HL-60/S4 treated with retinoic acid at 250 ng/mL for 4 days and 3 days (cell line): ENCODE results near the gene TNNI3K.

ENCODE experiments used
- in situ Hi-C: fragments of 300-500 bp; cut with MboI; formaldehyde crosslinking; loops from 2 replicates; pipeline ENCODE4 v1.7.0; 2022; ENCODE audit warnings: low sequenced_read_pairs

TNNI3K gene

DNA sequence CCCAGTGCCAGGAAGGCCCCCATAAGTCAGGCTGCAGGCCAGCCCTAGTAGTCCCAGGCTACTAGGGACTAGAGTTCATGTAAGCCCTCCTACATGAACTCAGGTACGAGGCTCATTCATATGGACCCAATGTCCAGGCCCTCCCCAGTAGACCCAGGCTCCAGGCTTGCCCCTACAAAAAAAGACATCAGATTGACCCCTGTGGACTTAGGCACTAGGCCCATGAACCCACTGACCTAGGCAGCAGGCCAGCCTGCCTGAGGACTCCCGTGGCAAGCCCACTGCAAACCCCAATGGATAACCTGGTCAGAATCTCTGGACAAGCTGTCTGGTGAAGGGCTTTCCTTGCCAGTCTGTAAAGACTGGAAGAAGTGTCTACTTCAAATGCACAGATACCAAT, 51.2 kb downstream of the TNNI3K start:
- in situ Hi-C loops = no loop called here

DNA sequence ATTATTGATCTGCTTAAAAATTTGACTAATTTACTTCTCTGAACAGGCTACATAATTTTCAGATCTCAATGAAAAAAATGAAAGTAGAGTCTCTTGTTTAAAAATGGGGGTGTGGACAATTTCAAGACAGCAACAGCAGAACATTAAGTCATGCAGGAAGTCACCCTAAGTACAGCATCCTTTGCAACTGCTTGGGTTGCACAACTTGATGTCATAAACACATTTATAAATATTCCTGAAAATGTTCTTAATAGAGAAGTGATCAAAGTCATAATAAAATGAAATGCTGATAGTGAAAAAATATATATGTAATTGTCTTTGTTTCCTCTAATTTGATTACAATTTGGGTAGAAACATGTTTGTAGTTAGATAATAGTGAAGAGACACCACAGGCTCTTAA, 79.3 kb downstream of the TNNI3K start:
- in situ Hi-C loops = no loop called here

DNA sequence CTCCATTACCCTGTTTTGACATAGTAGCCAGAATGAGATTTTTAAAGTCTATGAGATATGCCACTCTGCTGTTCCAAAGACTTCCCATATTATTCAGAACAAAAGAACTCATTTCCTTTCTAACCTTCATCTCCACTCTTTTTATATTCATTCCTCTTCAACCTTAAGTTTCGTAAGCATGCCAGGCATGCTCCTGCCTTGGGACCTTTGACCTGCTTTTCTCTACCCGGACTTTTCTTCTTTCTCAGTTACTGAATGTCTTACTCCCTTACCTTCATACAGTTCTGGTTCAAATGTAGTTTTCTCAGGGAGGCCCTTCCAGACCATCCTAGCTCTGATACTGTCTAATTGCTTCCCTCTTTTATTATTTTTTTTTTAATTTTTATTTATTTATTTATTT, 81.1 kb downstream of the TNNI3K start:
- in situ Hi-C loops = no loop called here

DNA sequence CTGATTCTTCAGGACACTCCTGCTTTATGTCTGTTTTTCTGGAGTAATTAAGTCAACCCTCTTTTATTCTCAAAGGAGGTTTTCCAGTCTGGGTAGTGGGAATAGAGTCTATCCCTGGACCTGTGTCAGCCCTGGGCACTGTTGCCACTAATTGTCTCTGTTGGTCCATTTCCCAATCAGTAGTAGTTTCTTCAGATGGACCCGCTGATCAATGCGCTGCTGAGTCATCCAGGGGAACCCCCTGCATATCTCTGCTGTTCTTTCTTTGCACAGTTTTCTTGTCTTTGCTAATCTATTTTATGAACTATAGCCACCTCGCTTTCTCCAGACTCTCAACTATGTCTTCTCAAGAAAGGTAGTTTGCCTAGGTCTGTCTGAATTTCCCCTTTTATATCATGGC, 82.5 kb downstream of the TNNI3K start:
- in situ Hi-C loops = no loop called here

DNA sequence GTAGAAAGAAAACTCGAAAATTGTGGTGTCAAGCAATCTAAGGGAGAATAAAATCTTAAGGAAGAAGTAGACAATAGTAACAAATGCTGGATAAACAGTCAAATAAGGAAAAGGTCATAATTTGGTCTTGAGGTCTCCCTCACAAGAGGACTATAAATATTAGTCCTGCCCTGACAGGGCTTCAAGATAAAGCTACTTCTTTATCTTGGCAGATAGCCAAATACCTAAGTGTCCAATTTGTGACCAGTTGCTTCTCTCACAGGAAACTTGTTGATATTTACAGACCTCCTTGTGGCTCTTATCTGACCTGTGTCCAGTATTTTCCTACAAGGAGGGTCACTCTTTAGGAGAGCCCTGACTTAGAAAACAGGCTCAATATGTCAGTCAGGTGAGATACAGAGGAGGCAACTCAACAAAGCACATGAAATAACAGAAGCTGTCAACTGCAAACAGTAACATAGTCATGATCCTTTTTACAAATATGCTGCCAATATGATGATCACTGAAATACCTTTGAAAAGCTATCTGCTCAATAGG, 88.8 kb downstream of the TNNI3K start:
- in situ Hi-C loops = no loop called here

DNA sequence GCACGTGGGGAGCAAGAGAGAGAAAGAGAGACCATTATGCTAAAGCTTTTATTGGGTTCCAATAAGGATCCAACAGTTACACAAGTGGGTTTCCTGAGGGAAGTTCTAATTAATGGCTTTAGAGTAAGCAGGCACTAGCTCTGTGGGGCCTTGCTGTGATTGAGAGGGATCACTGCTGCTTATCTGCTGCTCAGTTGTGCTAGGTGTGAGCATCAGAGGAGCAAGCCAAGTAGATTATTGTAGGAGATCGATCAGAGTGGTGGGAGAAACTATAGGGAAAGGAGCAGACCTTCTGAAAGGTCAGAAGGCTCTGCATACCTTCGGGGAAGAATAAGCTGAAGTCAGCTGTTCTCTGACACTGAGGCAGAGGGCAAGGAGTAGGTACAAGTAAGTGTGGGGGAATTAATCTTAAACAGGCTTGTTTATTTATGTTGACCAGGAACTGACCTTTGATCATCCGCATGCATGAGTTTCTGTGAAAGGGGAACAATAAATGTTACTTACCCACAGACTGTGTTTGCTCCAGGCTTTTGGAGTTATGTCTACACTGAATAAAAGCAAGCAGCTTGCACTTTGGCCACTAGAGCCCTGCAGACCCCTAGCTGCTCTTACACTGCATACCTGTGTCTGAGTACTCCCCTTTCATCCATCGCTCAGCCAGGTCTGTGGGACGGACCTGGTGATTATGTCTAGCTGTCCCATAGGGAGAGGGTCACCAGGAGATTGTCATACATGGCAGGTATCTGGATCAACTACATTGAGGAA, 89.7 kb downstream of the TNNI3K start:
- in situ Hi-C loops = no loop called here

DNA sequence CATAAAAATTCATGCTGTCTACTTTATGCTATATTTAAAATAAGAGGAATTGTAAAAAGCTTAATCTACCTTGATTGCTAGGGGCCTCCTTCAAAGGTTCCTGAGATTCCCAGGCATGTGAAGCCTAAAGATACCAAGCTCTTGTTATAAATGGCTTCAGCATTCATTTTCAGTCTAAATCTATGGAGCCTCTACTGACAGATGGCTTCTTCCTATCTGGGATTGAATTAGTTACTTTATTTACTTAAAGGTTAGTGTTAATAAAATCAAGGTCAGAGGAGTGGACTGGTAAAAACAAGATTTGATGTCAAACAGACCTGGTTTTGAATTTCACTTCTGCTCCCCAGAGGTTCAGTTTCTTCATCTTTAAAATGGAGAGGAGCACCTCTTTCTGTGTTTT, 93.7 kb downstream of the TNNI3K start:
- in situ Hi-C loops = no loop called here

DNA sequence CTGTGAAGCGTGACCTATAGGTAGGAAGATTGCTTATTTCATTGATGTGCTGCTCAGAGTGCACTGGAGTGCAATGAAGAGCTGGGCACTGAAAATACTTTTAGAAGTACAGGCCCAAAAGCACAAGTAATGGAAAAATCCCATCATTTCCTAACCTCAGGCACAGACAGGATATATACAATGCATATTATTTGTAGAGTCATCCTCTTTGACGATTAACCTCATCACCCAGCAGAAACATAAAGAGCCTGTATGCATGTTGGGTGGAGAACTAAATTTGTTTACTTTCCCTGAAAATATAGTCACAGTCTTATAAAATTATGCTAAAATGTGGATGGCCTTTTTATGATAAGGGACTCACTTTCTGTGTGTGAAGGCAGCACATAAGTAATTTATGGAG, 98.1 kb downstream of the TNNI3K start:
- in situ Hi-C loops = no loop called here

DNA sequence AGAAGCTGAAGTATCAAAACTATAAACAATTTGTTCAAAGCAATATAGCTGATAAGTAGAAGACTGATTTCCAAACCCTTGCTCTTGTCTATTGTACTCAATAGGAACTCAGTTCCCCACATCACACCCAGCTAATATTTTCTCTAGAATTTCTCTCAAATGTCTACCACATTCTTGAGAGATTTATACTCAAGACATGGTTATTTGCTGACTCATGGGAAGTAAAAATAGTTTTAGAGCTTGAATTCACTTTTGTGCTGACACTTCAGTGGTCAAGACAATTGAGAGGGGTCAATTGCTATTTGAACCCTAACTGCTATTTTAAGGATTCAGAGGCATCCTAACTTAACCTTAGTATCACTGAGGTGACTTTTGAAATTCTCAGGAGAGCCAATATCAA, 99.0 kb downstream of the TNNI3K start:
- in situ Hi-C loops = no loop called here

DNA sequence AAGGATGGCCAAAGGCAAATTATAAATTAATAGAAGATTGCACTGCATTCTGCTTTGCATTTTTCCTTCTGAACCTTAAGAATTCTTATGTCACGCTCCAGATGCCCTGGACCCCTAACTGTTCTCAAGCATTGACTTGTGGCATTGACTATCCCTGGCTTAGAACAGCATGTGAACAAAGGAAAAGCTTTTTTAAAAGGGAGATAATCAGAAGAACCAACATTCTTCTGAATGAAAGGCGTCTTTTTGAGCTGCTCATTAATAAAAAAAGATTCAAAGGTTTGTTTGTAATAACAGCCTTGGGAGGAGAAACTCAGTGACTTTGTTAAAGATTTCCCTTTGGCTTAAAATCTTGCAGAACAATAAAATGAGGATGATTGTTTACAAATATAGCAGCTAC, 105.5 kb downstream of the TNNI3K start:
- in situ Hi-C loops = no loop called here

DNA sequence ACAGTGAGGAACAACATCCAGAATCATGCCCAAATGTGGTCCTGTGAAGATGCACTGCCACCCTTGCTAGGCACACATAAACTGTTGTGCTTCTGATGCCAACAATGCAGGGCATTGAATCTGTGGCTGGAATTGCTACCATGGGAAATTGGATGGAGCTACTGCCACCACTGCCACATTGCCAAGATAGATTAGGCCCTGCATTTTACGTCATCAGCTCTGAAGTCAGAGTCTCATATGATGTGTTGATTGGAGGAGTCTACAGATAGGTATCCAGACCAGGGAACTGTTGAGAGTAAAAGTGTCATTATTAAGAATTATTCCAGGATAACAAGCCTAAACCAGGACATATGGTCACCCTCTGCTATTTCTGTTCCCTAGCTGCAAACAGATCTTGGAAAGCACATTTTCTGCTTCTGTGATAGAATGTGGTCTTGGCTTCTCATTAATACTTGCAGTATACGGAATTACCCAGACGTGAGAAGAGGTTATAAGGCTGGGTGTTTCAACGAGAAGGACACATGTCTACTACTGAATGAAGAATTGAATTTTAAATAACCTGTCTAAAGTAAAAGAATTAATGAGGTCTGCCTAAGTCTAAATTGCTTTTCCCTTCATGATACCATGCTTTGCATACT, 106.6 kb downstream of the TNNI3K start:
- in situ Hi-C loops = no loop called here

DNA sequence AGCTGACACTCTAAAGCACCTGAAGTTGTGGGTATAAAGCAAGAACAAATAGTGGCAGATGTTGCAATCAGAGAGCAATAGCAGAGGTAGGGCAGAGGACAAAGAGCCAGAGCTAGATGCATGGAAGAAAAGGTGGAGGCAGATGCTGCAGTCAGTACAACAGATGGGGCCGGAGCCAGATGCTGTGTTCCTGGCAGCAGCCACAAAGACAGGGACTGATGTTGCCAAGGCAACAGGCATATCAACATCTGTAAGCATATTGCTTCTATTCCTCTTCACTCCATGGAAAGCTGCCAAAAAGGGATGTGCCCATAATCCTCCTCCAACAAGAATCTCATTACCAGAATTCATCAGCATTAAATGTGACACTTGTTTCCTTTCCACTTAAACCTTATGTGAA, 108.0 kb downstream of the TNNI3K start:
- in situ Hi-C loops = no loop called here

DNA sequence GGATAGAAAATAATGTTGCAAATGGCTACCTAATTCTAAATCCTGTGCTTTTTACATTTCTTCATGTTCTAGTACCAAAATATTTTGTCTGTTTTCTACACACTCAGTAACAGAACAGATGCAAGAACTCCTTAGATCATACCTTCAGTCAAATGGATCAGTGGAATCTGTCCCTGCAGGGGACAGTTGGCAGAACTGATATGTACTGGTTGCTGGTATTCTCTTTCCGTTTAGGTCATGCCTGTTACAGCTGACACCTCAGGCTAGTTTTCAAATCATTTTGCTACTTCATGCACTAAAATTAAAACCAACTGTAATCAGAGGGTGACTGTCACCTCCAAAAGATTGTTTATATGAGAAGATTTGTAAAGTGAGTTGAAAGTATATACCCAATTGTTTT, 109.2 kb downstream of the TNNI3K start:
- in situ Hi-C loops = no loop called here

DNA sequence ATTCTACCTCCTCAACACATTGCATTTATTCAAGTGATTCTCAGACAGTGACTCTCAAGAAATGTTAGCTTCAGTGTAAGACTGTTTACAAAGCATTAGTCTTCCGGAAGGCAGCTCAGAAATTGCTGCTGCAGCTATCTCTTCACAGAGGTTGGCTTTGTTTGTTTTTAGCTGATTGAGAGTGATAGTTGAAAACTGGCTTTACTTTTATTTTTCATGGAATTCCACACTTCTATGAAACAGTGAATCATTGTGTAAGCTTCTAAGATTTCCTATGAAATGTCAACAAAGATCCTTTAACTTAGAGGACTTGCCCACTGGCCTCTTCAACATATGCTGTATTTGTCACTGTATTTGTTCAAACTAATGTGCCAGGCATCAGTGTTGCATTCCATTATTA, 121.3 kb downstream of the TNNI3K start:
- in situ Hi-C loops = no loop called here

DNA sequence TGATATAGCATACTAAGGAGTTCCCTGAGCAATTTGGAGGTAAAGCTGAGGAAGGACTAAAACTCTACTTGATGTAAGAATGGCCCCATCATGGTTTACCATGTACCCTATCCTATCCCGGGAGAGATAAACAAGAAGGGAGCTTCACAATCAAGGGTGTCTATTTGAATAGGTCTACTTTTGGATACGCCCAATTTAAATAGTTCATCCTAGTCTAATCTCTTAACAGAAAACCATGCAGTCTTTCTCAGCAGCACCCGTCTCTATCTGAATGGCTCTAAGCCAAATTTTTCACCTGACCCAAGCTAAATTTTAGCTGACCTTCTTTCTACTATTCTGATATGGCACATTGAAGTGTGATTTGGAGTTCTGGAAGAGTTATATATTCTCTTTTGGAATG, 122.0 kb downstream of the TNNI3K start:
- in situ Hi-C loops = no loop called here

DNA sequence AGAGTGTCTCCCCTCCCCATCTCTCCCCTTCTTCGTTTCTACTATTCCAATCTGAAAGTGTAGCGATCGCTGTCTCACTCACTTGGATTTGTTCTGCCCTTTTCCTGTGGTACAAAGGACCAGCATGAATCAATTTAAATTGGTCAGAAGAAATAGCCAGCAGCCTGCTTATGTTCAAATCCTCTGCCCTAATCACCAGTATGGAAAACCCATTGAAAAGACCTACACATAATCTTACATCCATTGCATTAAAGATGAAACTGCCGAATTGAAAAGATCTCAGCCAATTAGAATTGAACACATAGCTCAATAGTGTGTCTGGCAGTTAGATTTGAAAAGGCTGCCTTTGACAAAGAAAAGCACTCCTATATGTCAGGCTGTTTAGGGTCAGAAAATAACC, 122.6 kb downstream of the TNNI3K start:
- in situ Hi-C loops = no loop called here

DNA sequence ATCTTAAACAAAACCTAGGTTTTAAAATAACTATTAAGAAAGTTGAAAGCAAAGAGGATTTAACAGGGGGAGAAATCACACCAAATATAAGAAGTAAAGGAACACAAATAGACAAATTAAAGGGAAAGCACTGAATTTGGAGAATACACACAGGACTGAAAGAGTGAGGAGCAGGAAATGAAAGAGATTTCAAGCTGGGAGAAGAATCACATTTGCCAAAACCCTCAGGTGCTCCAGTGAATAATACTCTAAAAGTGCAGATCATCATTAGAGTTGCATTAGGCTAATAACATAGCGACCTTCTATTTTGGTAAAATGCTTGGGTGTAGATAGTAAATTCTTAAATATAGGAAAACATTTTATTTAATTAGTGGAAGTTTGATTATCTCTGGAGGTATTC, 127.5 kb downstream of the TNNI3K start:
- in situ Hi-C loops = no loop called here

DNA sequence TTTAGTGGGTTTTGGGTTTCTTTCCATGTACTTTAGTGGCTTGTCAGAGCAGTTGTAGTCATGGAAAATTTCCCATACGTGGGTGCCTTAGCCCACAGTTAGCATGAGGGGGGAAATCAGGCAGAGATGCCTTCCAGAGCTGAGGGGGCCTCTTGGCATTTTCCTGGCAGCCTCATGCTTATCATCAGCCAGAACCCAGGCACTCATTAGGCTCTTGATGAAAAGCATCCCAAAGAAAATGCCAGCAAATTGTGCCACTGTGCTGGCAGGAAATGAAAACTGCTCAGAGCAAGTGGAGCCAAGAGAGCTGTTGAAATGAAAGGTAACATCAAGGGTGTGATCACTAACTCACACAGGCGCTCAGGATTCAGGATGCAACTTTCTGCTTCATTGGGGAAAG, 128.0 kb downstream of the TNNI3K start:
- in situ Hi-C loops = no loop called here

DNA sequence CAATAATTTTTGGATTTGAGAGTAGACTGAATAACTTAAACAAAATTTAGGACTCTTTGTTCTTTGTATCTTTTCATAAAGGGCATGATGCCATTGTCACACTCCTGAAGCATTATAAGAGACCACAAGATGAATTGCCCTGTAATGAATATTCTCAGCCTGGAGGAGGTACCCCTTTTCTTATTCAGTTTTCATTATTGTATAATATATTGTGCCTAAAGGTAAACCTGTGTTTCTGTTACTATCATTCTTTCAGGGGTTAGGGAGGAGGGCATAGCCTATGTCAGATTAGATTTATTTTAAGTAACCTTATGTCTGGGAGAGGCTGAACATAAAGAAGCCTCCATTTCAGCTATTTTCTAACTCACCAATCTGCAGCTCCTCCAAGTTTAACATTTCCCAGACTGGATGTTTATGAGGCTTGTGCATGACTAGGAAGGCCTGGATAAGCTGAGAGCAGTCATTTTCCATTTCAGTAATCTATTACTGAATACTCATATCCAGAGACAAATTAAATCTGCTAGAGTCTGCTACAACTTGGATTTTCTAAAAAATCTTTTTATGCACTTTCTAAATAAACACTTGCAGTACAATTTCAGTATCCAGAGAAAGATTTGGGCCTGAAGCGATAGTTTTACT, 132.1 kb downstream of the TNNI3K start:
- in situ Hi-C loops = no loop called here

DNA sequence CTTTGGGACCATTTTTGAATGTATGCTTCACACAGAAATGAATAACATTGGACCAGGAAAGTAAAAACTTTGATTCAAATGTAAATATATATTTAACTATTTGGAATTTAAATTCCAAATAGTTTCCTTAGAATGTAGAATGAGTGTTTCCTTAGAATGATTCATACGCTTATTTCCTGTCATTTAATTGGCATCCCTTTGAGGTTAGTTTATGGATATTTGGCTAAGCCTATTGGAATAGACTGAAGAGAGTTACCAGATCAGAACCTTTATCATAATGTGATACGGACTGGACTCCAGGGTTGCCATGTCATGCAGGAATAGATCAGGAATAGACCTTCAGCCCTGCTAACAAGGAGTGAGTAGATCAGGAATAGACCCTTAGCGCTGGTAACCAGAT, 133.1 kb downstream of the TNNI3K start:
- in situ Hi-C loops = no loop called here

DNA sequence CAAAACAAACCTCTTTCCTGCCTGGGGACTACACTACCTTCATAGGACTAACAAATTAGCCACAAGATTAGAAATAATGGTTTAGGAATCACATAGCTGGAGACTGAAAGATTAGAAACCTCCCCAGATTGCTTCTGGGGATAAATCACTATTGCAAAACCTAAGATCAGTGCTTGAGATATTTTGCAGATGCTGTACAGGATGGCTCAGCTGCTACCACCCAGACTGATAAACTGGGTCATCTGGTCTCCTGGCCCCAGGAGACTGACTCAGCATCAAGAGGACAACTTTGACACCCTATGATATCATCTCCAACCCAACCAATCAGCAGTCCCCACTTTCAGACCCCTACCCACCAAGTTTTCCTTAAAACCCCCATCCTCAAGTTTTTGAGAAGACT, 140.2 kb downstream of the TNNI3K start:
- in situ Hi-C loops = no loop called here

DNA sequence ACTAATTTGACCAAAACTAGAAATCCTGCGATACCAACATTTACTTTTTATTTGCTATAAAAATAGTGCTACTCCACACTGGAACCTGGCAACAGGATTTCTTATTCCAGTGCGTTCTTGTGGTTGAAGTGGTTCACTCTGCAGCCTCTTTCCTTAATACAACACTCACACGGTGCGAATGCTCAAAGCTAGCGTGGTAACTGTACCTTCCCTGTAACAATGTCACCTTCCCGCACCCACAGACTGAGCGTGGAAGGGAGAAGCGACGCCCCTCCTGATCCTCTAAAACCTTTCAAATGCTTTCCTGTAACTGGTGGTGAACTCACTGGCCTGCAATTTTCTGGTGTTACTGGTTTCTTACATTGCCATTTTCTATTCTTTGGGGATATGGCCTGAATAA, 145.1 kb downstream of the TNNI3K start:
- in situ Hi-C loops = no loop called here
